Sciatic nerve (tissue), 2 donors: ENCODE measurements around the gene DMBT1. TPM values are rescaled to one million over a fixed set of nuclear protein-coding genes. Genes with fewer than 3 reads are reported as not detected.
"Not testable (repeated sequence)": the region's sequence is repeated elsewhere in the genome, so short reads cannot be mapped to it uniquely, and the experiment has no call there.

Experiments used
- ATAC-seq: fragments of 200-7000 bp; cut with Tn5 transposase; one replicate; pipeline ENCODE4 v1.9.1; 2020; ENCODE audit warnings: mild to moderate bottlenecking, moderate library complexity
- DNase-seq: peaks from one replicate; pipeline ENCODE4 v3.0.0-alpha.2; 2020; ENCODE audit warnings: low spot score
- intact Hi-C: fragments of 100-400 bp; cut with DNase I; formaldehyde crosslinking; loops from one replicate; pipeline ENCODE4 v1.14.2; 2022
- total RNA-seq: library from RNA; stranded (reverse); fragmentation: NEBNext Ultra II Directional; extraction: Animal tissue kit (Norgen Biotek cat#: 25700); gene quantifications from one replicate; pipeline ENCODE4 v1.2.1, GENCODE V29; 2021
- donor health status: DM: no; HTN: no; CAD: no.
- donor health status: DM: no; HTN: no; CAD: no.

DMBT1 gene
- total RNA-seq, 1 donor from 2014 or later, result not detected

- DNase-seq, result no peak
- ATAC-seq, result no peak
- intact Hi-C loops, result loop anchor here (5.0 to 10.0 kb wide), 2 partner anchors 226 to 274 kb away; no protein-coding TSS in a partner anchor
Observed at GRCh38 chr10:122568551-122568950, 8.0 kb downstream of the DMBT1 start.

- DNase-seq, result no peak
- intact Hi-C loops, result no loop called here
- ATAC-seq, result no peak
Observed at GRCh38 chr10:122570920-122571319, 10.4 kb downstream of the DMBT1 start.

GRCh38 chr10:122571892-122572291 lies 11.3 kb downstream of the DMBT1 start:
- intact Hi-C loops, result no loop called here
- DNase-seq, result no peak
- ATAC-seq, result no peak

- no peak for ATAC-seq
- intact Hi-C loops, result no loop called here
- no peak for DNase-seq
Observed at GRCh38 chr10:122575776-122576175, 15.2 kb downstream of the DMBT1 start.

GRCh38 chr10:122576291-122576690 lies 15.7 kb downstream of the DMBT1 start:
- intact Hi-C loops, result no loop called here
- DNase-seq (no peak), ATAC-seq (no peak)

- ATAC-seq, result no peak
- intact Hi-C loops, result no loop called here
- DNase-seq, result no peak
Observed at GRCh38 chr10:122577311-122577885, 16.8 kb downstream of the DMBT1 start.

GRCh38 chr10:122586070-122586469 lies 25.5 kb downstream of the DMBT1 start:
- DNase-seq, ATAC-seq, intact Hi-C loops: not testable (repeated sequence)

GRCh38 chr10:122587098-122587760 lies 26.7 kb downstream of the DMBT1 start:
- intact Hi-C loops, result no loop called here
- ATAC-seq (no peak), DNase-seq (no peak)

- ATAC-seq, result no peak
- intact Hi-C loops, result no loop called here
Observed at GRCh38 chr10:122588381-122588780, 27.8 kb downstream of the DMBT1 start.

GRCh38 chr10:122590153-122590552 lies 29.6 kb downstream of the DMBT1 start:
- intact Hi-C loops, result no loop called here

More at GRCh38 chr10:122588381-122588780, 27.8 kb downstream of the DMBT1 start:
- no peak for DNase-seq

GRCh38 chr10:122591736-122592135 lies 31.2 kb downstream of the DMBT1 start:
- DNase-seq (no peak), ATAC-seq (no peak)
- intact Hi-C loops, result no loop called here

More at GRCh38 chr10:122590153-122590552, 29.6 kb downstream of the DMBT1 start:
- no peak for DNase-seq
- ATAC-seq, result no peak

- ATAC-seq (no peak), DNase-seq (no peak)
- intact Hi-C loops, result no loop called here
Observed at GRCh38 chr10:122592161-122592560, 31.6 kb downstream of the DMBT1 start.

- ATAC-seq (no peak), DNase-seq (no peak)
- intact Hi-C loops, result no loop called here
Observed at GRCh38 chr10:122617476-122618270, 57.1 kb downstream of the DMBT1 start.

- DNase-seq (no peak), ATAC-seq (no peak)
- intact Hi-C loops, result no loop called here
Observed at GRCh38 chr10:122618461-122619165, 58.1 kb downstream of the DMBT1 start.

GRCh38 chr10:122620961-122621360 lies 60.4 kb downstream of the DMBT1 start:
- DNase-seq, intact Hi-C loops: not testable (repeated sequence)

GRCh38 chr10:122624546-122624945 lies 64.0 kb downstream of the DMBT1 start:
- ATAC-seq (no peak), DNase-seq (no peak)
- intact Hi-C loops, result no loop called here

More at GRCh38 chr10:122620961-122621360, 60.4 kb downstream of the DMBT1 start:
- ATAC-seq, result not testable (repeated sequence)

GRCh38 chr10:122630526-122630925 lies 70.0 kb downstream of the DMBT1 start:
- DNase-seq (no peak), ATAC-seq (no peak)
- intact Hi-C loops, result no loop called here

GRCh38 chr10:122632031-122632430 lies 71.5 kb downstream of the DMBT1 start:
- intact Hi-C loops, result no loop called here
- no peak for DNase-seq
- no peak for ATAC-seq

- DNase-seq (no peak), ATAC-seq (no peak)
- intact Hi-C loops, result no loop called here
Observed at GRCh38 chr10:122632576-122632975, 72.0 kb downstream of the DMBT1 start.
